ENCODE measurements around the gene SRGAP1. TPM values are rescaled to one million over a fixed set of nuclear protein-coding genes. Genes with fewer than 3 reads are reported as not detected.
A peak's percentile ranks its signal among the peaks of the same experiment; 100 is the strongest.

Gene SRGAP1
- total and polyA plus RNA-seq, 2 donors from 2014 or later = 1.8 to 13.5 TPM

DNA sequence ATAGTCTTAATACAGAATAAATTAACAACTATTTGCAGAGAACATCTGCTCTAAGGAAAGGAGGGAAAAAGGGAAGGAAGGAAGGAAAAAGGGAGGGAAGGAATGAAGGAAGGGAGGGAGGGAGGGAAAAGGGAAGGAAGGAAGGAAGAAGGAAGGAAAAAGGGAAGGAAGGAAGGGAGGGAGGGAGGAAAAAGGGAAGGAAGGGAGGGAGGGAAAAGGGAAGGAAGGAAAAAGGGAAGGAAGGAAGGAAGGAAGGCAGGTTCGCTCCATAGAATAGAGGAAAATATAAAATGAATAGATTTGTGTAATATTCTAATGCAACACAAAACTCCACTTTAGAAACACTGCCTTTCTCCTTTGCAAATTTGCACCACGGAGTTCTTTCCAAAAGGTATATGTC is 361.0 kb downstream of the SRGAP1 start:
- TF ChIP-seq, protein P1, sequence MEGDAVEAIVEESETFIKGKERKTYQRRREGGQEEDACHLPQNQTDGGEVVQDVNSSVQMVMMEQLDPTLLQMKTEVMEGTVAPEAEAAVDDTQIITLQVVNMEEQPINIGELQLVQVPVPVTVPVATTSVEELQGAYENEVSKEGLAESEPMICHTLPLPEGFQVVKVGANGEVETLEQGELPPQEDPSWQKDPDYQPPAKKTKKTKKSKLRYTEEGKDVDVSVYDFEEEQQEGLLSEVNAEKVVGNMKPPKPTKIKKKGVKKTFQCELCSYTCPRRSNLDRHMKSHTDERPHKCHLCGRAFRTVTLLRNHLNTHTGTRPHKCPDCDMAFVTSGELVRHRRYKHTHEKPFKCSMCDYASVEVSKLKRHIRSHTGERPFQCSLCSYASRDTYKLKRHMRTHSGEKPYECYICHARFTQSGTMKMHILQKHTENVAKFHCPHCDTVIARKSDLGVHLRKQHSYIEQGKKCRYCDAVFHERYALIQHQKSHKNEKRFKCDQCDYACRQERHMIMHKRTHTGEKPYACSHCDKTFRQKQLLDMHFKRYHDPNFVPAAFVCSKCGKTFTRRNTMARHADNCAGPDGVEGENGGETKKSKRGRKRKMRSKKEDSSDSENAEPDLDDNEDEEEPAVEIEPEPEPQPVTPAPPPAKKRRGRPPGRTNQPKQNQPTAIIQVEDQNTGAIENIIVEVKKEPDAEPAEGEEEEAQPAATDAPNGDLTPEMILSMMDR (IDR thresholded peaks at IDR 0.05; ENCODE audit: borderline replicate concordance, extremely low read depth, insufficient read depth) = no peak
- H3K36me3 ChIP-seq (ENCODE audit: control insufficient read depth in 2 of 3, insufficient read depth in 3 of 3, low read length in 3 of 3) = peaks cover 0 to 2% (median 0%) of the 10 kb centered on the region in 3 donors
- FAIRE-seq = no peak
- DNase-seq = no peak
- H3K27me3 ChIP-seq (ENCODE audit: control insufficient read depth, insufficient read depth, low read length) = no peaks in the 10 kb centered on the region
- H3K9me3 ChIP-seq (ENCODE audit: control insufficient read depth in 2 of 3, insufficient read depth in 1 of 3, low read length in 3 of 3) = no peaks in the 10 kb centered on the region
- no peaks in the 10 kb centered on the region for H3K4me1 ChIP-seq (ENCODE audit: control insufficient read depth in 2 of 3, insufficient read depth in 2 of 3, low read depth in 1 of 3, low read length in 3 of 3)
- no peak overlapping the region for H3K9ac ChIP-seq (ENCODE audit: low read length in 3 of 3)
- H3K4me3 ChIP-seq (ENCODE audit: low read length in 3 of 3) = no peak overlapping the region
- no peak overlapping the region for H3K27ac ChIP-seq (ENCODE audit: low read depth in 2 of 2, low read length in 2 of 2)
- intact Hi-C loops (cut with DNase I) = no loop called here

DNA sequence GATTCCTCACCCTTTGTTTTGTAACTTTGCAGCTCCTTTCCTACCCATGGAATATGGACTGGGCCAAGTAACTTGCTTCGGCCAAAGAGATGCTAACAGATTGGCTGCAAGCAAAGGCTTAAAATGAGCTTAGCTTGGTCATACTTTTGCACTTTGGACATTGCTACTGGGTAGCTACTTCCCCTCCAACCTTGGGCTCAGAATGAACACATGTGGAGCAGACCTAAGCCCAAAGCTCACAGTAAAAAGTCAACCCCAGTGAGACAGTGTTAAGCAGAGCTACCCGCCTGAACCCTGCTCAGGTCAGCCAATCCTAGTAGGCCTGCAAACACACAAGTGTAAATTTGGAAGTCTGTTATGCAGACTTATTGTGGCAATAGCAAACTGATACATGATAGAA is 363.0 kb downstream of the SRGAP1 start:
- TF ChIP-seq, protein P1 (IDR thresholded peaks at IDR 0.05; ENCODE audit: borderline replicate concordance, extremely low read depth, insufficient read depth) = no peak
- Histone ChIP-seq H3K4me3 (ENCODE audit: low read length in 3 of 3) (no peak overlapping the region), H3K9ac (ENCODE audit: low read length in 3 of 3) (no peak overlapping the region), H3K9me3 (ENCODE audit: control insufficient read depth in 2 of 3, insufficient read depth in 1 of 3, low read length in 3 of 3) (no peaks in the 10 kb centered on the region), H3K36me3 (ENCODE audit: control insufficient read depth in 2 of 3, insufficient read depth in 3 of 3, low read length in 3 of 3) (peaks cover 0 to 2% (median 0%) of the 10 kb centered on the region in 3 donors), H3K4me1 (ENCODE audit: control insufficient read depth in 2 of 3, insufficient read depth in 2 of 3, low read depth in 1 of 3, low read length in 3 of 3) (no peaks in the 10 kb centered on the region), H3K27ac (ENCODE audit: low read depth in 2 of 2, low read length in 2 of 2) (no peak overlapping the region), H3K27me3 (ENCODE audit: control insufficient read depth, insufficient read depth, low read length) (no peaks in the 10 kb centered on the region)
- FAIRE-seq (no peak), DNase-seq (peak in 1 of 5 donors; percentile 2)
- intact Hi-C loops (cut with DNase I) = no loop called here

Other genes with a start within 250 kb of the SRGAP1 start
- gene DPY19L2, start 176.2 kb upstream of the SRGAP1 start, total RNA-seq = 24.5 TPM
- gene DPY19L2, start 176.2 kb upstream of the SRGAP1 start, polyA plus RNA-seq (ENCODE audit: insufficient read depth, low read depth, low replicate concordance) = 17.8 TPM
- 17.5 TPM for gene RXYLT1, start 64.8 kb upstream of the SRGAP1 start, total RNA-seq
- gene RXYLT1, start 64.8 kb upstream of the SRGAP1 start, polyA plus RNA-seq (ENCODE audit: insufficient read depth, low read depth, low replicate concordance) = 15.9 TPM

All from kidney (tissue), 14 donors.